ENCODE measurements around the gene GMCL2.

- no peak for TF ChIP-seq CTCF (IDR thresholded peaks at IDR 0.05; ENCODE audit: insufficient read depth, low read length, poor library complexity, severe bottlenecking)
- no peak for TF ChIP-seq EZH2phosphoT487 (conservative IDR thresholded peaks at IDR 0.05; ENCODE audit: low read length)
Observed at GRCh38 chr5:178206166-178207101, 19.3 kb upstream of the GMCL2 start.
